Activated T-helper 1 cell treated with anti-CD3 and anti-CD28 coated beads, Interleukin-12 subunit alpha, Interleukin-12 subunit beta, Interleukin-2, Interleukin-4 antibody, amounts not matched to agents 30 ng/mL and 10 ng/mL and 1 ng/mL, durations not matched to agents 14 hours and 24 hours and 36 hours (primary cell): ENCODE results near the gene ERO1B. TPM values are rescaled to one million over a fixed set of nuclear protein-coding genes. Genes with fewer than 3 reads are reported as not detected.
"Not testable (repeated sequence)": the region's sequence is repeated elsewhere in the genome, so short reads cannot be mapped to it uniquely, and the experiment has no call there.

Experiments
- DNase-seq: peaks from one replicate; pipeline ENCODE4 v3.0.0; 2021; ENCODE audit warnings: low spot score
- H3K27ac Mint-ChIP-seq: one replicate; pipeline ENCODE4 v1.8.0; 2021; ENCODE audit warnings: mild to moderate bottlenecking, mixed read lengths
- H3K27me3 Mint-ChIP-seq: one replicate; pipeline ENCODE4 v1.8.0; 2022; ENCODE audit warnings: mild to moderate bottlenecking, moderate library complexity, mixed read lengths; ENCODE audit not compliant: insufficient read depth
- H3K36me3 Mint-ChIP-seq: one replicate; pipeline ENCODE4 v1.8.0; 2021; ENCODE audit warnings: low read depth, mixed read lengths
- H3K4me1 Mint-ChIP-seq: one replicate; pipeline ENCODE4 v1.8.0; 2021; ENCODE audit warnings: low read depth, mixed read lengths
- H3K4me3 Mint-ChIP-seq: one replicate; pipeline ENCODE4 v1.8.0; 2021; ENCODE audit warnings: mild to moderate bottlenecking, moderate library complexity, mixed read lengths
- H3K9me3 Mint-ChIP-seq: one replicate; pipeline ENCODE4 v1.8.0; 2021; ENCODE audit warnings: mixed read lengths
- intact Hi-C: fragments of 100-400 bp; cut with micrococcal nuclease; formaldehyde crosslinking; loops from one replicate; pipeline ENCODE4 v1.15.1; 2024
- total RNA-seq: library from RNA; stranded (reverse); gene quantifications from 2 replicates; pipeline ENCODE4 v1.2.3, GENCODE V29; 2022

ERO1B gene
- 2.1 and 2.4 TPM in 2 replicates for total RNA-seq

- H3K27me3 Mint-ChIP-seq = peaks cover 12% of the 10 kb centered on the region
- no peaks in the 10 kb centered on the region for H3K36me3 Mint-ChIP-seq
- peak within 1 kb of the TSS; percentile 90 for H3K4me3 Mint-ChIP-seq
- peak; percentile 98 for DNase-seq
- no peaks in the 10 kb centered on the region for H3K9me3 Mint-ChIP-seq
- peak within 1 kb of the TSS; percentile 80 for H3K27ac Mint-ChIP-seq
- intact Hi-C loops = loop anchor here (1.0 to 10.0 kb wide), 9 partner anchors 140 to 1907 kb away; partner anchors contain the start of genes B3GALNT2, COA6, GPR137B and HEATR1
- H3K4me1 Mint-ChIP-seq = peaks cover 45% of the 10 kb centered on the region
Observed at GRCh38 chr1:236281654-236282424, at the start of gene ERO1B. ERO1B (minus strand) TSS chr1:236281958; CDS start chr1:236281783, 175 bp downstream.

GRCh38 chr1:236331412-236331811 is 49.7 kb upstream of the ERO1B start:
- H3K9me3 Mint-ChIP-seq, H3K27ac Mint-ChIP-seq, DNase-seq, H3K4me1 Mint-ChIP-seq, H3K36me3 Mint-ChIP-seq, intact Hi-C loops, H3K4me3 Mint-ChIP-seq: not testable (repeated sequence)
- peaks cover 11% of the 10 kb centered on the region for H3K27me3 Mint-ChIP-seq

GRCh38 chr1:236326432-236326831 is 44.7 kb upstream of the ERO1B start:
- peaks cover 12% of the 10 kb centered on the region for H3K27me3 Mint-ChIP-seq
- no peak overlapping the region for H3K4me3 Mint-ChIP-seq
- peaks cover 16% of the 10 kb centered on the region for H3K9me3 Mint-ChIP-seq
- H3K27ac Mint-ChIP-seq = no peak overlapping the region
- DNase-seq = no peak
- H3K36me3 Mint-ChIP-seq = no peaks in the 10 kb centered on the region
- no peaks in the 10 kb centered on the region for H3K4me1 Mint-ChIP-seq
- intact Hi-C loops = no loop called here

- H3K9me3 Mint-ChIP-seq = peaks cover 16% of the 10 kb centered on the region
- H3K4me3 Mint-ChIP-seq = no peak overlapping the region
- intact Hi-C loops = no loop called here
- no peak overlapping the region for H3K27ac Mint-ChIP-seq
- peaks cover 13% of the 10 kb centered on the region for H3K27me3 Mint-ChIP-seq
- no peak for DNase-seq
- H3K4me1 Mint-ChIP-seq = no peaks in the 10 kb centered on the region
- no peaks in the 10 kb centered on the region for H3K36me3 Mint-ChIP-seq
Observed at GRCh38 chr1:236325567-236325966, 43.8 kb upstream of the ERO1B start.

- Mint-ChIP-seq H3K27me3 (peaks cover 13% of the 10 kb centered on the region), H3K36me3 (no peaks in the 10 kb centered on the region), H3K4me1 (no peaks in the 10 kb centered on the region), H3K27ac (no peak overlapping the region), H3K4me3 (no peak overlapping the region), H3K9me3 (peaks cover 16% of the 10 kb centered on the region)
- intact Hi-C loops = no loop called here
- no peak for DNase-seq
Observed at GRCh38 chr1:236323819-236324411, 42.2 kb upstream of the ERO1B start.

GRCh38 chr1:236322566-236323409 is 41.0 kb upstream of the ERO1B start:
- Mint-ChIP-seq H3K36me3 (no peaks in the 10 kb centered on the region), H3K27ac (no peak overlapping the region), H3K9me3 (peaks cover 16% of the 10 kb centered on the region), H3K4me3 (no peak overlapping the region), H3K4me1 (no peaks in the 10 kb centered on the region), H3K27me3 (peaks cover 8% of the 10 kb centered on the region)
- DNase-seq = no peak
- intact Hi-C loops = no loop called here

GRCh38 chr1:236321101-236321500 is 39.3 kb upstream of the ERO1B start:
- H3K27me3 Mint-ChIP-seq = peaks cover 5% of the 10 kb centered on the region
- H3K36me3 Mint-ChIP-seq = no peaks in the 10 kb centered on the region

GRCh38 chr1:236320671-236321070 is 38.9 kb upstream of the ERO1B start:
- H3K36me3 Mint-ChIP-seq = no peaks in the 10 kb centered on the region
- intact Hi-C loops = no loop called here
- no peaks in the 10 kb centered on the region for H3K4me1 Mint-ChIP-seq
- no peak overlapping the region for H3K4me3 Mint-ChIP-seq
- H3K27me3 Mint-ChIP-seq = peaks cover 5% of the 10 kb centered on the region
- peaks cover 16% of the 10 kb centered on the region for H3K9me3 Mint-ChIP-seq
- DNase-seq = no peak
- H3K27ac Mint-ChIP-seq = no peak overlapping the region

More at GRCh38 chr1:236321101-236321500, 39.3 kb upstream of the ERO1B start:
- intact Hi-C loops = no loop called here
- Mint-ChIP-seq H3K4me1 (no peaks in the 10 kb centered on the region), H3K4me3 (no peak overlapping the region), H3K9me3 (peaks cover 16% of the 10 kb centered on the region), H3K27ac (no peak overlapping the region)
- DNase-seq = no peak

- no peak for DNase-seq
- H3K27me3 Mint-ChIP-seq = peaks cover 5% of the 10 kb centered on the region
- no peaks in the 10 kb centered on the region for H3K36me3 Mint-ChIP-seq
- no peaks in the 10 kb centered on the region for H3K4me1 Mint-ChIP-seq
- H3K4me3 Mint-ChIP-seq = no peak overlapping the region
- intact Hi-C loops = no loop called here
- no peak overlapping the region for H3K27ac Mint-ChIP-seq
- H3K9me3 Mint-ChIP-seq = peaks cover 16% of the 10 kb centered on the region
Observed at GRCh38 chr1:236320214-236320613, 38.5 kb upstream of the ERO1B start.

GRCh38 chr1:236316437-236316836 is 34.7 kb upstream of the ERO1B start:
- no peak overlapping the region for H3K27ac Mint-ChIP-seq
- no peaks in the 10 kb centered on the region for H3K9me3 Mint-ChIP-seq
- intact Hi-C loops = no loop called here

GRCh38 chr1:236315518-236315917 is 33.8 kb upstream of the ERO1B start:
- peaks cover 6% of the 10 kb centered on the region for H3K27me3 Mint-ChIP-seq
- intact Hi-C loops = no loop called here
- no peak for DNase-seq
- H3K27ac Mint-ChIP-seq = no peak overlapping the region
- H3K4me3 Mint-ChIP-seq = no peak overlapping the region
- H3K4me1 Mint-ChIP-seq = no peaks in the 10 kb centered on the region
- no peaks in the 10 kb centered on the region for H3K9me3 Mint-ChIP-seq
- no peaks in the 10 kb centered on the region for H3K36me3 Mint-ChIP-seq

More at GRCh38 chr1:236316437-236316836, 34.7 kb upstream of the ERO1B start:
- H3K27me3 Mint-ChIP-seq = peaks cover 8% of the 10 kb centered on the region
- no peaks in the 10 kb centered on the region for H3K4me1 Mint-ChIP-seq
- no peak for DNase-seq
- H3K36me3 Mint-ChIP-seq = no peaks in the 10 kb centered on the region
- no peak overlapping the region for H3K4me3 Mint-ChIP-seq

- no peak overlapping the region for H3K4me3 Mint-ChIP-seq
- H3K27me3 Mint-ChIP-seq = peaks cover 6% of the 10 kb centered on the region
- H3K27ac Mint-ChIP-seq = no peak overlapping the region
- no peak for DNase-seq
- no peaks in the 10 kb centered on the region for H3K4me1 Mint-ChIP-seq
- intact Hi-C loops = no loop called here
- H3K9me3 Mint-ChIP-seq = no peaks in the 10 kb centered on the region
- no peaks in the 10 kb centered on the region for H3K36me3 Mint-ChIP-seq
Observed at GRCh38 chr1:236315092-236315491, 33.3 kb upstream of the ERO1B start.

GRCh38 chr1:236314050-236314449 is 32.3 kb upstream of the ERO1B start:
- intact Hi-C loops, H3K27ac Mint-ChIP-seq, H3K4me1 Mint-ChIP-seq, H3K4me3 Mint-ChIP-seq, DNase-seq, H3K36me3 Mint-ChIP-seq, H3K9me3 Mint-ChIP-seq, H3K27me3 Mint-ChIP-seq: not testable (repeated sequence)
